ENCODE results near the gene AGRN.
"Not testable (repeated sequence)": the region's sequence is repeated elsewhere in the genome, so short reads cannot be mapped to it uniquely, and the experiment has no call there.

AGRN gene

GRCh38 chr1:1001057-1001783, 18.7 kb upstream of the AGRN start:
- DNase-seq (ENCODE audit: low spot score), result no peak

DNA sequence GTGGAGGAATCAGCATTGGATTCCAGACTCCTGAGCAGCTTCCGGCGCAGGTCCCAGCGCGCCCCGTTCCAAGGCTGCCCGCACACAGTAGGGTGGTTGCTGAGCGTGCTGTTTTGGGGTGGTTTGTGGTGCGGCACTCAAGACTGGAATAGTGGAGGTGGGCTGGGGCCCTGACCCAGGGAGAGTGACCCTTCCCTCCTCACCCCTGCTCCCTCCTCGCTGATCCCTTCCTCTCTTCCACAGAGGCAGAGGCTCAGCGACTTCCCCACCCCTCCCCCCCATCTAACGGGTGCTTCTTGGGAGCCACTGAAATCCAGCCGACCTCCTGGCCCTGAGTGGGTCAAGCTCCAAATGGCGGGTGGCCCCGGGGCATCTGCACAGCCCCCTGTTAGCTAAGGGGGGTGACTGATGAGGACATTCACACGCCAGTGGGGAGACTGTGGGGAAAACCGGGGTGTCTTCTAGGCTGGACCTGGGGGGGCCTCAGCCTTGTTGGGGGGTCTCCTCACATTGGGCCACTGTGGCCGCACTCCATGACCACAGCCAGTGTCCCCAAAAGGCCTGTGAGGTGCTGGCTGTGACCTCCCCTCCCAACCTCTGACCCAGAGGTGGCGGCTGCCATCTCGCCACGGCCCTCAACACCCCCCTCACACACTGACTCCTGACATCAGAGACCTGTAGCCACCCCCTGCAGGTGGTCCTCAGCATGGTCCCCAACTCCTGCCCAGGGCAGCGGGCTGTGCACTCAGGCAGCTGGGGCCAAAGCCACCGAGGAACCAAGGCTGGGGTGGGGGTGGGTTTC, 16.1 kb upstream of the AGRN start:
- no peak for DNase-seq (ENCODE audit: low spot score)

GRCh38 chr1:1004420-1004779, 15.5 kb upstream of the AGRN start:
- no peak for DNase-seq (ENCODE audit: low spot score)

- no peak for DNase-seq (ENCODE audit: low spot score)
Measured at GRCh38 chr1:1004780-1005697, 14.9 kb upstream of the AGRN start.

DNA sequence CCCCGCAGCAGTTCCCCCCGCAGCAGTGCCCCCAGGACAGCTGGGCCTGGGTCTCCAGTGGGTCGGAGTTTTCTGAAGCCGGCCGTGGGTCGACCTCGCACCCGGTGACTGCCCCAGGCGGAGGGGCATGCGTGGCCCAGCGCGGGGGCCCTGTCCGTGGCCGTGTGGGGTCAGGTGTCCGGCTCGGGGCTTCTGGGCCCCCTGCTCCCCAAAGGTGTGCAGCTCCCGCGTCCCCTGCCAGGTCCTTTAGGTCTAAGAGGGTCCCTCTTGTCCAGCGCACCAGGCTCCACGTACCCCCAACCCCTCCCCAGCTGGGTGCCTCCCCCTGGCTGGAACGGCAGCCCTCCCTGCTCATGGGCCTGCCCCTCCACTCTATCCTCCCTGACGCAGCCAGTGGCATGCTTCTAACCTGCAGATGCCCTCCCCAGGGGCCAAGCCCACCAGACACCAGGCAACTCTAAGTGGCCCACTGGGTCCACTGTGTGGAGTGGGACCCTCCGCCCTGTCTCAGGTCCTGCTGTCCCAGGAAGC, 14.1 kb upstream of the AGRN start:
- no peak for DNase-seq (ENCODE audit: low spot score)

DNA sequence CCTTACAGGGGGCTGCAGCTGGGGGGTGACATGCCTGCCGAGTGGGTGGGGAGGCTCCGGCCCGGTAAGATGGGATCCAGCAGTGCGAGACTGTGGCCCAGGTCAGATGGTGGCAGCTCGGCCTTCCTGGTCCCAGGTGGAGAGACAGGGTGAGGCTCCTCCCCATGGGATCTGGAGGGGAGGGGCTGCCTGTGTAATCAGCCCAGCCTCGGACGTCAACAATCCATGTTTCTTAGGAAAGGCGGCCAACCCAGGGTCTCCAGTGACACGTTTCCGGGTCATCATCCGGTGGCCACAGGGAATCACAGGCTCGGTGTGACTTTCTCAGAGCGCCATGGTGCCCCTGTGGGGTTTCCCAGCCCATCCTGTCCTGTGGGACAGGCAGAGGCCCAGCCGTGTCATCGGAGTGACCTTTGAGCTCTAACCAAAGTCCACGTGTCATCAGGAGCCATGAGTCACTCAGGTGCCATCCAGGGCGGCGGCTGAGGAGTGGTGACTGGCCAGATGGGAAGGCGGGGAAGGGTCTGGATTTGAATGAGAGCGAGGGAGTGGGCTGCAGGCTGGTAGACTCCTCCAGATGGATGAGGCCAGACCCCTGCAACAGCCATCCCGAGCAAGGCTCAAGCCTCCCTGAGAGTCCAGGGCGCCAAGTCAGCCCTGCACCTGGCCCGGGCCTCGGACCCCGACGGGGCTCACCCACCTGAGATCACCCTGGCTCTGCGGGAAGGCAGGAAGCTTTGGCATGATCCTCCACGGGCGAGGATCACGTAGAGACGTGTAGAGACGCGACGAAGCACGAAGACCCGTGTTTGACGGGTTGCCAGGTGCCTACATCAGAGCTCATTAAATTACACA, 13.4 kb upstream of the AGRN start:
- no peak for DNase-seq (ENCODE audit: low spot score)

DNA sequence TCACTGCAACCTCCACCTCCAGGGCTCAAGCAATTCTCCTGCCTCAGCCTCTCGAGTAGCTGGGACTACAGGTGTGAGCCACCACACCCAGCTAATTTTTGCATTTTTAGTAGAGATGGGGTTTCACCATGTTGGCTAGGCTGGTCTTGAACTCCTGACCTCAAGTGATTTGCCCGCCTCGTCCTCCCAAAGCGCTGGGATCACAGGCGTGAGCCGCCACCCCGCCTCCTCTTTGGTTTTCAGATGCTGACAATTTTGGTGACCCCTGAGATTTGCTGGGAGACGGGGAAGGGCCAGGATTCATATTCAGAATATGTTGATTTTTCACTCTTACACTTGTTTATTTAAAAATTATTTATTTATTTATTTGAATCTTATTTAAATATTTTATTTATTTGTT, 9.8 kb upstream of the AGRN start:
- not testable (repeated sequence) for DNase-seq (ENCODE audit: low spot score)

DNA sequence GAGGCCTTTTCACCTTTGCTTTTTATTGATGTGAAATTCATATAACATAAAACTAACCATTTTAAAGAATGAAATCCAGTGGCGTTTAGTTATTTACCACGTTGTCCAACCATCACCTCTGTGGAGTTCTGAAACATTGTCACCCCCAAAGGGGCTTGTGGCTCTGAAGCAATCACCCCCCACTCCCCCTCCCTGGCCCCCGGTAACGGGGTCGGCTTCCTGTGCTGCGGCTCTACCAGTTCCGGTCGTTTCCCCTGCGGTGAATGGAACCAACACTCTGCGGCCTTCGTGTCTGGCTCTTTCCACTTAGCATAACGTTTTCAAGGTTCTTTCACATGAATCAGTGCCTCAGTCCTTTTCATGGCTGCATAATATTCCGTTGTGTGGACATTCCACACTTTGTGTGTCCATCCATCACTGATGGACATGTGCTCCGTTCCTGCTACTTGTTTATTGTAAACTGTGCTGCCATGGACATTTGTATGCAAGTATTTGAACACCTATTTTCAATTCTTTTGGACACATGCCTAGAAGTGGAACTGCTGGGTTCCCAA, 8.4 kb upstream of the AGRN start:
- no peak for DNase-seq (ENCODE audit: low spot score)

- not testable (repeated sequence) for DNase-seq (ENCODE audit: low spot score)
Measured at GRCh38 chr1:1012736-1013104, 7.2 kb upstream of the AGRN start.

DNA sequence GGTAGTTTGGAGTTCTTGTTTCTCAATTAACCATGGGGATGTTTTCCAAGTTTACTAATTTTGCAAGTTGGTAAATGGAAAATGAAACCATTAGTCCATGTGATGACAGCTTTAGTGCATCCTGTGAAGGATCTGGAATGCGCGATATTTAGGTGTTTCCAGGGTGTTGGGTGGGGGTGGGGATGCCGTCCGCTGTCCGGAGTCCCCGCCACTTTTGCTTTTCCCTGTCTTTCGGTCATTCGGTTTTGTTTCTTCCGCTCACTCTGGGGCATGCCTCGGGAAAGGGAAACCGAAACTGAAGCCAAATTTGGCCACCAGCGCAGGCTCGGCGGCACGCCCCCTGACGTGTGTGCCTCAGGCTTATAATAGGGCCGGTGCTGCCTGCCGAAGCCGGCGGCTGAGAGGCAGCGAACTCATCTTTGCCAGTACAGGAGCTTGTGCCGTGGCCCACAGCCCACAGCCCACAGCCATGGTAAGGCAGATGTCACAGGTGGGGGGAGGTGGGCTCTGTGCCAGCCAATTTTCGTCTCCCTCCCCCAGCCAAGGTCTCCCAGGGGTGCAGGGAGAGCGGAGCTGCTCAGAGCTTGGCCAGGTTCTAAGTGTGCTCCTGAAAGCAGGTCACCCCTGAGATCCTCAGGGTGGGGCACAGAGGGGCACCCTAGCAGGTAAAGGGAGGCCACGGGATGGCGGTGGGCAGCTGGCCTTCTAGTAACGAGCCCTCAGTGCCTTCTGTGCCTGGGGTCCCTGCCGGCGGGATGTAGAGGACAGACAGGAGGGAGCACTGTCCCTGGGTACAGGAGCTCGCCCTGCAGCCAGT, 6.6 kb upstream of the AGRN start, which contains the start of gene ISG15:
Gene ISG15, plus strand, starts transcription at position 393 of the 817 bp plus-strand sequence. Its CDS starts 77 bp downstream, at position 470.
- peak; percentile 66 for DNase-seq (ENCODE audit: low spot score)

DNA sequence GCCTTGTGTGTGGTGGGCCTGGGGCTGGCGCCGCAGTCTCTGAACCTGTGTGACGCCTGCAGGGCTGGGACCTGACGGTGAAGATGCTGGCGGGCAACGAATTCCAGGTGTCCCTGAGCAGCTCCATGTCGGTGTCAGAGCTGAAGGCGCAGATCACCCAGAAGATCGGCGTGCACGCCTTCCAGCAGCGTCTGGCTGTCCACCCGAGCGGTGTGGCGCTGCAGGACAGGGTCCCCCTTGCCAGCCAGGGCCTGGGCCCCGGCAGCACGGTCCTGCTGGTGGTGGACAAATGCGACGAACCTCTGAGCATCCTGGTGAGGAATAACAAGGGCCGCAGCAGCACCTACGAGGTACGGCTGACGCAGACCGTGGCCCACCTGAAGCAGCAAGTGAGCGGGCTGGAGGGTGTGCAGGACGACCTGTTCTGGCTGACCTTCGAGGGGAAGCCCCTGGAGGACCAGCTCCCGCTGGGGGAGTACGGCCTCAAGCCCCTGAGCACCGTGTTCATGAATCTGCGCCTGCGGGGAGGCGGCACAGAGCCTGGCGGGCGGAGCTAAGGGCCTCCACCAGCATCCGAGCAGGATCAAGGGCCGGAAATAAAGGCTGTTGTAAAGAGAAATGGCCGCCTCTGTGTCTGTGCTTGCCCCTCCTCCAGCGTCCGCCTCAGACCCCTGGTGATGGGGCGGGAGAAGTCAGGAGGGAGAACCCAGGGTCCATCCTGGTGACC, 5.8 kb upstream of the AGRN start:
- DNase-seq (ENCODE audit: low spot score), result no peak

- peak; percentile 55 for DNase-seq (ENCODE audit: low spot score)
Measured at GRCh38 chr1:1014799-1015681, 4.9 kb upstream of the AGRN start.

GRCh38 chr1:1017397-1018320, 2.3 kb upstream of the AGRN start:
- DNase-seq (ENCODE audit: low spot score), result not testable (repeated sequence)

- DNase-seq (ENCODE audit: low spot score), result not testable (repeated sequence)
Measured at GRCh38 chr1:1018321-1018685, 1.6 kb upstream of the AGRN start.

DNA sequence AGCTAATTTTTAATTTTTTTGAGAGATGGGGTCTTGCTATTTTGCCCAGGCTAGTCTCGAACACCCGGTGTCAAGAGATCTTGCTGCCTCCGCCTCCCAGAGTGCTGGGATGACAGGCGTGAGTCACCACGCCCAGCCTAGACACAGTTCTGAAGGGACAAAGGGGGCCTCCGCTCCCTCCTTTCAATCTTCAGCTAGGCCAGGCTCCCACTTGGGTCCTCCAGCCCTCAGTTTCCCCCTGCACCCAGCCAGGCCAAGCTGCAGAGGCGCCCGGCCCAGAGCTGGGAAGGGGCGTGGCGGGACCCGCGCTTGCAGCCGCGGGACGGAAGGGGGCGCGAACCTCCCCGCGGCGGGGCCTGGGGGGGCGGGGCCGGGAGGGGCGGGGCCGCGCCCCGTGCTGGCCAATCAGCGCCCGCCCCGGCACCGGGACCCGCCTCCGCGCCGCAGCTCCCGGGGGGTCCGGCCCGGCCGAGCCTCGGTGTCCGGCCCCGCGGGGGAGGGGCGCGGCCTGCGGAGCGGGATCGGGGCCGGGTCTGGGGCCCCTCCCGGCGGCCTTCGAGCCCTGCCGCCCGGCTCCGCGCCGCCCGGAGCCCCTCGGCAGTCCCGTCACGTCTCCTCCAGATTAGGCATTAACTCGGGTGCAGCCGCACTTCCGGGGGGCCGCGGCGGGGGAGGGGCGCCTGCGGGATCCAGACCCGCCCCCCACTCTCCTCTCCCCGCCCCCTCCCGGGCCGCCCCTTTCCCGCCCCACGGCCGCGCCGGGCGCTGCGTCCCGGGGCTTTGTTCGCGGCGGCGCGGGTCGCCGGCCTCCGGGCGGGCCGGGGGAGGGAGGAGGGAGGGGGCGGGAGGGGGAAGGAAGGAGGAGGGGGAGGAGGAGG, 559 bp upstream of the AGRN start:
- DNase-seq (ENCODE audit: low spot score), result peak; percentile 97

- peak; percentile 63 for DNase-seq (ENCODE audit: low spot score)
Measured at GRCh38 chr1:1020415-1021009, 592 bp downstream of the AGRN start.
